ENCODE measurements around the gene GSN.

Gene GSN

GRCh38 chr9:121358751-121359150 is 90.8 kb downstream of the GSN start:
- no peak for DNase-seq

- DNase-seq: no peak
These were observed 91.7 kb downstream of the GSN start for GRCh38 chr9:121359351-121360294.

- no peak for DNase-seq
These were observed 92.8 kb downstream of the GSN start for GRCh38 chr9:121360601-121361374.

DNA sequence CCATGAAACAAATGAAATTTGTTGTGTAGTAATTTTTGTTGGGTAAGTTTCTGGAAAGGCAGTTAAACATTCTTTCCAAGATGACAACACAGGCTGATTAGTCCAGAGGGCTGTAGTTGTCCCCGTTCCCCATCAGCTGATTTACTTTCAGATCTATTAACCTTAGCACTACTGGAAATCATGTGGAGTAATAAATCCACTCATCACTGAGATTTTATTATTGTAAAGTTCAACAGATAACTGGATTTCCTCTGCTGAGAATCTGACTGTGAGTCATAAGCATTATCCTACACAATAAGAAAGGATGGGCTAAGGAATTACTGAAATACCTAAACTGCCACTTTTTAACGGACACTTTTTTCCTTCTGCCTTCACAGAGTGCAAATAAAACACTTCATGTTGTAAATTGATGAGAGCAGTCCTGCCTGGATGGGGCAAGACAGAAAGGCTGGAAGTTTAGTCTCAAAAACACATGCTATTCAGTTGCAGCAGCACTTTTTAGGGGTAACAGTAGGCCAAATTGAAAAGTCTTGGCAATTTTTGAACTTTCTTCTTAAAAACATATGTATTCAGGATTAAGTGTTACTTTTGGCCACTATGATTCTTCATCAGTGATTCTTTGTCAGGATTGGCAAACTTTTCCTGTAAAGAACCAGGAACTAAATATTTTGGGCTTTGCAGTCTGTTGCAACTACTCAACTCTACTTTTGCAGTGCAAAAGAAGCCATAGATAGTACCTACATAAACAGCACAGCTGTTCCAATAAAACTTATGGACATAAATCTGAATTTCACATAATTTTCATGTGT is 95.1 kb downstream of the GSN start:
- no peak for DNase-seq

DNA sequence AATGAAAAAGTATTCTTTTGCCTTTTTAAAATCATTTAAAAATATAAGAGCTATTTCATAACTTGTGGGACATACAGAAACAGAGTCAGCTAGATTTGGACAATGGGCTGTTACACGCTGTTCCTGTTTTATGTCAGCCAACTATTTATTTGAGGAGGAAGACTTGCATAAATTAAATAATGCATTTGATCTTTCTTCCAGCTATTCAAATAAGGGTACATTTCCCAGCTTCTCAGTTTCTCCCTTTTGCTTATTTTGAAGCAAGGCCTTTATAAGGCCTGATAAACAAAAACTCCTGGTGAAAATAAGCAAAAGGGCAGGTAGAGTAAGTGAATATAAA is 95.6 kb downstream of the GSN start:
- no peak for DNase-seq

DNA sequence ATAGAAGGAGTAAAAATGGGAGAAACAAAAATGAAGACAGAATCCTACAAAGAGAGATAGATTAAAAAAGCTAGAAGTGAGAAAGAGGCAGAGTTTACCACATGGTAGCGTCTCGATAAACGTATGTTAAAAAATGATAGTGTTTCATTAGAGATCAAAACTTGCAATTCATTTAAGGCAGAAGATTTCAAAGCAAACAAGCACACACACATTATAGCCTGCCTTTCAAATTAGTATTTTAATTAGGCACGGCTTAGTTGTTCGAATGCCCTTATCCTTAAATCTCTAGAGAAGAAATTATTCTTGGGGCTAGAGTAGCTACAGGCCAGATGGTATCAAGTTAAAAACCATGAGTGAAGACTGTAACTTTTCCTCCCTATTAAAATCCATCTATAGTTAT is 96.1 kb downstream of the GSN start:
- no peak for DNase-seq

DNA sequence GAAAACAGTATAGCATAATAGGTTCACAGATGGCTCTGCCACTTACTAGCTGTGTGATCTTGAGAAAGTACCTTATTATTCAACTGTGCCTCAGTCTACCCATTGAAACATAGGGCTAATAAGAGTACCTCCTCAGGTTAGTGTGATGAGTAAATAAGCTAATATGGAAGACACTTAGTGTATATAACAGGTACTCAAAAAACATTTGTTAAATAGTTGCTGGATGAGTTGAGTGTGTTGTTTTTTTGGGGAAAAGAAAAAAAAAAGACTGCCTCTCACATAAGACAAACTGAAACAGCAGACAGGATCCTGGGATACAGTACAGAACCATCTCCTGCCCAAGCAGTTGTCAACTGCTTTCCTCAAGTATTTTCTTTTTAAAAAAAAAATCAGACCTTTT is 96.9 kb downstream of the GSN start:
- DNase-seq: no peak

DNA sequence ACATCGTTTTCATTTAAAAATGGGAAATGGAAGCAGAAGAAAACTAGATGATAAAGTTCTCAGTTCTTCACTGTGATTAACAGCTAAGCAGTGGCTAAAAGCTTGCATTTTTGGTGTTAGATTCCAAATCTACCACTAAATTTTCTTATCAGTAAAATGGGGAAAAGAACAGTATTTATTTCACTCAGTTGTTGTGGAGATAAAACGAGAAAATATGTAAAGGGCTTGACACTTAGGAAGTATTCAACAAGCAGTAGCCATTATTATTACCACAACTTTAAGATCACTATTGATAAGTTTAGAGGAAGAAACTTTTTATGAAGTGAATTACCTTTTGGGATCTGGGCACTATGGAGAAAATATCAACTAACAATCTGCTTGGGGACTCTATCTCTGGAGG is 97.6 kb downstream of the GSN start:
- no peak for DNase-seq

DNA sequence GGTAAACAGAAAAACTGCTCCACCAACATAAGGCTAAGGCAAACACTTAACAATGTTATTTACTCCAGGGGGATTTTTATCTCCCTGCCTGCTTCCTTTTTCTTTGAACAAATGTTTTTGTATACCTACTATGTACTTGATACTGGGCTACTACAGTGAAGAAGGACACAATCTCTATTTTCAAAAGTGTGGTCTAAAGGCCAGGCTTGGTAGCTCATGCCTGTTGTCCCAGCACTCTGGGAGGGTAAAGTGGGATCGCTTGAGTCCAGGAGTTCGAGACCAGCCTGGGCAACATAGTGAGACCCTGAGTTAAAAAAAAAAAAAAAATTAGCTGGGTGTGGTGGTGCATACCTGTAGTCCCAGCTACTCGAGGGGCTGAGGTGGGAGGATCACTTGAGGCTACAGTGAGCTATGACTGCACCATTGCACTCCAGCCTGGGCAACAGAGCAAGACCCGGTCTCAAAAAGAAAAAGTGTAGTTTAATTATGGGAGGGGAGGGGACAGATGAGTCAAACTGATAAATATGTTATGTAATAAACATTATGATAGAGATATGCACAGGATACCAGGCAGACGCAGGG is 98.7 kb downstream of the GSN start:
- no peak for DNase-seq

DNA sequence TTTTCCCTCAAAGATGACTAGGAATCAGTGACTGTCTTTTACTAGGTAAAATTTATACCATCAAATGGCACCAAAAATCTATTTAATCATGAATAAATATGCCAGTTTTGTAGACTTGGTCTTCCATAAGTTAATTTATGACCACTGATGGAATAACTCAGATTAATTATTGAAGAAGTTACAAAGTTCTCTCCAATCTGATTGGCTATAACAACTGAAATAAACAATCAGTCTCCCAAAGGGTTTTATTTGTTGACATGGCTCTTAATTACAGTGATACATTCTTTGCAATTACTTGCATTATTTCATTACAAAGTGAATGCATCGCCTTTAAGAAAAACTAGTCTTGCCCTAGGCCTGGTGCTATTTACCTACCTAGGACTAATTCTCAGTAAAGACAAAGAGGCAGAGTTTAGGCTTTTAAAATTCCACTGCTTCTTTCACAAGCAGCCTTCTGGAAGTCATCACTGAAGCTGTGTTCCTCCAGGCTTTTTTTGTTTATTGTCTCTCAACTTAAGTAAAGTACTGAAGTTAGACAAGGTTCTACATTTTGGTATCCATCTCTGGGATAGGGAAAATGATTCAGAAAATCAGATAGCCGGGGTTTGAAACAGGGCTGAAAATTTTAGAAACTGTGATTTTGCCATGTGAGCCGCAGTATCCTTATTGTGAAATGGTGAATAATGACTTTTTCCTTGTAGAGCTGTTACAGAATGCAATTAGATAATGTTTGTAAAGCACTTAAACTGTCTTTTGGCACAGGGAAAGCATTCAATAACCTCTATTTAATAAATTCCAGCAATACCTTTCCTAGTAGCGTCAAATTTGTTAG is 99.6 kb downstream of the GSN start:
- no peak for DNase-seq

GRCh38 chr9:121368138-121368522 is 100.2 kb downstream of the GSN start:
- DNase-seq: no peak

DNA sequence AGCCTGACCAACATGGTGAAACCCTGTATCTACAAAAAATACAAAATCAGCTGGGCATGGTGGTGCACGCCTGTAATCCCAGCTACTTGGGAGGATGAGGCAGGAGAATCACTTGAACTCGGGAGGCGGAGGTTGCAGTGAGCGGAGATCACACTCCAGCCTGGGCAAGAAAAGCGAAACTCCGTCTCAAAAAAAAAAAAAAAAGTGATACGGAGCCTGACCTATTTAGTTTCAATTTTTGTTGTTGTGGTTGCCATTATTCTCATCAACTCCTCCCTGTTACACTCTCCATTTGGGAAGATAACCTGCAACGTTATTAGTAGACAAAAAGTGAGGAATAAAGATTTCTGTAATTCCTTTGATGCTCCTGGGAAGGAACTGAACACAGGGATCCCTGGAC is 100.8 kb downstream of the GSN start:
- DNase-seq: no peak

GRCh38 chr9:121369595-121370265 is 101.8 kb downstream of the GSN start, which contains the start of gene STOM:
Gene STOM (minus strand): TSS chr9:121370250. CDS start chr9:121370187, 63 bp downstream.
- DNase-seq: peak; percentile 66

DNA sequence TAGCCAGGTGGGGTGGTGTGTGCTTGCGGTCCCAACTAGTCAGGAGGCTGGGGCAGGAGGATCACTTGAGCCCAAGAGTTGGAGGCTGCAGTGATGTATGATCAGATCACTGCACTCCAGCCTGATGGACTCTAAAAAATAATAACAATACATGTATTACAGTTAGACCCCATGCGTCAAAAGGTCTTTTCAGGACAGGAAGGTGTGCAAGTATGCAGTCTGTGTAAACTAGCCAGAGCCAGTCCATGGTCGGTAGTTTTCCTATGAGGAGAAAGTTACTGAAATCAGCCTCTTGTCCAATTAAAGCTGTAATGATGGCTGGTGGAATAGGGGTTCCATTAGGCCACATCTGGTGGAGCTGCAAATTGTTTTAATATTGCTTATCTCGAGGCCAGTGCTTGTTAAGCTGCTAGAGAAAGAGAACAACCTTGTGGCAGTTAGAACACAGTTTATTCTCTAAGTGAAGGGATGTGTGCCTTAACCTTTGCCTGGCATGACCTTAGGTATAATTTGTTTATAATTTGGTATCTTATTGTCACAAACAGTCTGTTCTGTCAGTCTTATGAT is 103.6 kb downstream of the GSN start:
- no peak for DNase-seq

DNA sequence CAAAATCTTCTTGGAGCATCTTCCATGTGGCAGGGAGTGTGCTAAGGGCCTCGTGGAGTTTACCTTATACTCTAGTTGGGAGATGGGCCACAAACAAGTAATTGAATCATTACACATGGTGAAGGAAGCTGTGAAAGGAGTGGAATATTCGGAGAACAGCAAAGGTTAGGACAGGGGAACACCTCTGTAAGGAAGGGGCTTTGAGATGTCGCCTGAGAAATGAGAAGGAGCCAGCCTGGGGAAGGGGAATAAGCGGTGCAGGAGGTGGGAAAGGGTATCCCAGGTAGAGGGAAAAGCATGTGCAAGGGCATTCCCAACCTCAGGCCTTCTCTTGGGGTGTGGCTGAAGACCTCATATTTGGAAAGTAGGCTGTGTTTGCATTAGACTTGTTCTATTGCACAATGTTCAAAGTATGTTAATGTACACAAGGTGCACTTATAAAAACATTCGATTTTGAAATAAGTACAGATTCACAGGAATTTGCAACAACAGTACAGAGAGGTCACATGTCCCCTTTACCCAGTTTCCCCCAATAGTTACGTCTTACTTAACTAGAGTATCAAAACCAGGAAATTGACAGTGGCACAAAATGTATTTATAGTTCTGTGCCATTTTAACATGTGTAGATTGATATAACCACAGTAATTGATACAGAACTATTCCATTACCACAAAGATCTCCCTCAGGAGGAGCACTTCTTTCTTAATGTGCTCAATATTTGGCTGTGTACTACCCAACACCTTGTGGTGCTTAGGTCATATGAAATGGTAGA is 104.5 kb downstream of the GSN start:
- DNase-seq: no peak

- no peak for DNase-seq
These were observed 105.2 kb downstream of the GSN start for GRCh38 chr9:121373011-121373729.

DNA sequence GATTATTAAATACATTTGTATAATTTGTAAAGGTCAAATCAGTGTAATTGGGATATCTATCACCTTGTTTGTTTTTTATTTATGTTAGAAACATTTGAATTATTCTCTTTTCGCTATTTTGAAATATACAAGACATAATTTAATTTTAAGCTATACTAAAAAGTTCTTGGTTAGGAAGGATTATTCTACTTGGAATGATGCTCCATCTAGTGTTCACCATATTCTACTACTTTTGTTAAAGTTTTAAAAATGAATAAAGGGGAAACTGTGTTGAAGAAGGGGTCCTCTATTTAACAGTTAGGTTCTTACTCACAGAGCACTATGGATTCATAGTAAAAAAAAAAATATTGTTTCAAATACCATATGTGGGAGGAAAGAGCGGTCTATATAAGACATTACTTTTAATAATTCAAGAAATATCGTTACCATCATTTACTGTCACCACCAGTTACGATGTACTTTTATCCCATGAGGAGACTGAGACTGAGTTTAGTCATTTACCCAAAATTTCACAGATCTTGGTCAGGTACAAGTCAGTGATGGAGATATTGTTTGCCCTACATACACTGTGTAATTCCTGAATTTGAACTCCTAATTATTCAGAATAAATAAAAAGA is 108.4 kb downstream of the GSN start:
- no peak for DNase-seq

GRCh38 chr9:121380846-121381245 is 112.9 kb downstream of the GSN start:
- DNase-seq: no peak

Data from stimulated activated CD4-positive, alpha-beta T cell treated with anti-CD3 and anti-CD28 coated beads, Interleukin-1b, Interleukin-23, amount 100 ng/mL, for 48 hours (primary cell).